ENCODE measurements around the gene SCUBE3.

GRCh38 chr6:35259194-35259947, 45.6 kb downstream of the SCUBE3 start, which contains the start of gene ZNF76:
- TF ChIP-seq, protein P1, sequence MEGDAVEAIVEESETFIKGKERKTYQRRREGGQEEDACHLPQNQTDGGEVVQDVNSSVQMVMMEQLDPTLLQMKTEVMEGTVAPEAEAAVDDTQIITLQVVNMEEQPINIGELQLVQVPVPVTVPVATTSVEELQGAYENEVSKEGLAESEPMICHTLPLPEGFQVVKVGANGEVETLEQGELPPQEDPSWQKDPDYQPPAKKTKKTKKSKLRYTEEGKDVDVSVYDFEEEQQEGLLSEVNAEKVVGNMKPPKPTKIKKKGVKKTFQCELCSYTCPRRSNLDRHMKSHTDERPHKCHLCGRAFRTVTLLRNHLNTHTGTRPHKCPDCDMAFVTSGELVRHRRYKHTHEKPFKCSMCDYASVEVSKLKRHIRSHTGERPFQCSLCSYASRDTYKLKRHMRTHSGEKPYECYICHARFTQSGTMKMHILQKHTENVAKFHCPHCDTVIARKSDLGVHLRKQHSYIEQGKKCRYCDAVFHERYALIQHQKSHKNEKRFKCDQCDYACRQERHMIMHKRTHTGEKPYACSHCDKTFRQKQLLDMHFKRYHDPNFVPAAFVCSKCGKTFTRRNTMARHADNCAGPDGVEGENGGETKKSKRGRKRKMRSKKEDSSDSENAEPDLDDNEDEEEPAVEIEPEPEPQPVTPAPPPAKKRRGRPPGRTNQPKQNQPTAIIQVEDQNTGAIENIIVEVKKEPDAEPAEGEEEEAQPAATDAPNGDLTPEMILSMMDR (IDR thresholded peaks at IDR 0.05; ENCODE audit: insufficient read depth, low read length, poor library complexity, severe bottlenecking), result peak; percentile 4
- TF ChIP-seq EZH2phosphoT487 (conservative IDR thresholded peaks at IDR 0.05; ENCODE audit: low read length), result no peak
